Nephron progenitor cell (in vitro differentiated cells): ENCODE measurements around the gene CREBL2.

Experiments
- DNase-seq: peaks from one replicate; pipeline ENCODE4 v3.0.0; 2021
- H3K27ac Mint-ChIP-seq: 2 replicates; pipeline ENCODE4 v1.8.0; 2021; ENCODE audit warnings: mild to moderate bottlenecking, moderate library complexity, mixed read lengths
- H3K27me3 Mint-ChIP-seq: 2 replicates; pipeline ENCODE4 v1.8.0; 2021; ENCODE audit warnings: mild to moderate bottlenecking, low read depth, mixed read lengths; ENCODE audit not compliant: poor library complexity
- H3K36me3 Mint-ChIP-seq: 2 replicates; pipeline ENCODE4 v1.8.0; 2021; ENCODE audit warnings: low read depth, mixed read lengths
- H3K4me1 Mint-ChIP-seq: 2 replicates; pipeline ENCODE4 v1.8.0; 2021; ENCODE audit warnings: mixed read lengths
- H3K4me3 Mint-ChIP-seq: 2 replicates; pipeline ENCODE4 v1.8.0; 2021; ENCODE audit warnings: mild to moderate bottlenecking, moderate library complexity, mixed read lengths
- H3K9me3 Mint-ChIP-seq: 2 replicates; pipeline ENCODE4 v1.8.0; 2021; ENCODE audit warnings: mild to moderate bottlenecking, moderate library complexity, mixed read lengths
- CTCF ChIP-seq: fragments of 200-600 bp; sonication (generic); IDR thresholded peaks from 2 replicates; pipeline ENCODE4 v1.5.0; 2021; ENCODE audit warnings: antibody characterized with exemption

The CREBL2 gene

GRCh38 chr12:12598864-12599263 is 12.8 kb upstream of the CREBL2 start:
- H3K36me3 Mint-ChIP-seq, result no peaks in the 10 kb centered on the region
- no peaks in the 10 kb centered on the region for H3K4me1 Mint-ChIP-seq
- H3K4me3 Mint-ChIP-seq, result no peak overlapping the region
- no peak for DNase-seq
- peaks cover 4% of the 10 kb centered on the region for H3K27me3 Mint-ChIP-seq
- no peak for TF ChIP-seq CTCF
- no peak overlapping the region for H3K27ac Mint-ChIP-seq
- H3K9me3 Mint-ChIP-seq, result no peaks in the 10 kb centered on the region

GRCh38 chr12:12599750-12600643 is 11.7 kb upstream of the CREBL2 start:
- Mint-ChIP-seq H3K27me3 (peaks cover 4% of the 10 kb centered on the region), H3K27ac (no peak overlapping the region), H3K36me3 (no peaks in the 10 kb centered on the region), H3K9me3 (no peaks in the 10 kb centered on the region), H3K4me1 (peaks cover 3% of the 10 kb centered on the region), H3K4me3 (no peak overlapping the region)
- no peak for TF ChIP-seq CTCF
- no peak for DNase-seq

GRCh38 chr12:12600659-12601058 is 11.0 kb upstream of the CREBL2 start:
- Mint-ChIP-seq H3K36me3 (no peaks in the 10 kb centered on the region), H3K4me1 (peaks cover 9% of the 10 kb centered on the region), H3K4me3 (no peak overlapping the region), H3K27ac (no peak overlapping the region), H3K9me3 (no peaks in the 10 kb centered on the region), H3K27me3 (peaks cover 4% of the 10 kb centered on the region)
- TF ChIP-seq CTCF, result no peak
- DNase-seq, result no peak

GRCh38 chr12:12604740-12605139 is 6.9 kb upstream of the CREBL2 start:
- Mint-ChIP-seq H3K27me3 (no peaks in the 10 kb centered on the region), H3K4me1 (peaks cover 34% of the 10 kb centered on the region), H3K36me3 (no peaks in the 10 kb centered on the region), H3K27ac (no peak overlapping the region), H3K9me3 (peaks cover 4% of the 10 kb centered on the region), H3K4me3 (no peak overlapping the region)
- no peak for DNase-seq
- no peak for TF ChIP-seq CTCF

GRCh38 chr12:12606781-12607589 is 4.7 kb upstream of the CREBL2 start:
- Mint-ChIP-seq H3K4me1 (peaks cover 41% of the 10 kb centered on the region), H3K27ac (no peak overlapping the region), H3K4me3 (no peak overlapping the region), H3K36me3 (no peaks in the 10 kb centered on the region), H3K9me3 (peaks cover 4% of the 10 kb centered on the region), H3K27me3 (peaks cover 3% of the 10 kb centered on the region)
- no peak for DNase-seq
- TF ChIP-seq CTCF, result no peak
